Skeletal muscle tissue (tissue), 4 donors: ENCODE measurements around the gene ANXA7. TPM values are rescaled to one million over a fixed set of nuclear protein-coding genes. Genes with fewer than 3 reads are reported as not detected.
"Not testable (repeated sequence)": the region's sequence is repeated elsewhere in the genome, so short reads cannot be mapped to it uniquely, and the experiment has no call there.

Experiments used
- H3K27ac ChIP-seq: one replicate; pipeline ENCODE4 v1.7.0; 2013; ENCODE audit warnings: mild to moderate bottlenecking, low read depth, low read length, inconsistent platforms
- H3K27me3 ChIP-seq, 3 donors: one replicate each; pipeline ENCODE4 v1.7.0; 2013; ENCODE audit warnings: low read length in 3 of 3; ENCODE audit not compliant: control insufficient read depth in 3 of 3, insufficient read depth in 3 of 3
- H3K36me3 ChIP-seq, 3 donors: one replicate each; pipeline ENCODE4 v1.7.0; 2013; ENCODE audit warnings: low read length in 3 of 3; ENCODE audit not compliant: control insufficient read depth in 3 of 3, insufficient read depth in 3 of 3
- H3K4me1 ChIP-seq, 3 donors: one replicate each; pipeline ENCODE4 v1.7.0; 2013; ENCODE audit warnings: low read length in 3 of 3, mild to moderate bottlenecking in 3 of 3; ENCODE audit not compliant: control insufficient read depth in 3 of 3, insufficient read depth in 3 of 3
- H3K4me3 ChIP-seq, 3 donors: one replicate each; pipeline ENCODE4 v1.7.0; 2013; ENCODE audit warnings: low read length in 3 of 3
- H3K9ac ChIP-seq, 3 donors: one replicate each; pipeline ENCODE4 v1.7.0; 2013; ENCODE audit warnings: low read length in 3 of 3, mild to moderate bottlenecking in 3 of 3, moderate library complexity in 2 of 3, low read depth in 1 of 3
- H3K9me3 ChIP-seq, 3 donors: one replicate each; pipeline ENCODE4 v1.7.0; 2013; ENCODE audit warnings: low read length in 3 of 3; ENCODE audit not compliant: control insufficient read depth in 3 of 3
- total RNA-seq: library from RNA; depleted of rRNA; stranded (reverse); fragments of >200 nt; gene quantifications from one replicate; pipeline ENCODE4 v1.2.3, GENCODE V29; 2014
- donor health status: Osteomylitis.

Gene ANXA7
- total RNA-seq, 1 donor from 2014 or later, result 47.0 TPM

GRCh38 chr10:73358331-73359279 lies 55.3 kb downstream of the ANXA7 start, which contains the start of gene CFAP70:
CFAP70 (minus strand) TSS chr10:73358864; CDS start chr10:73354796, 4,068 bp downstream.
- H3K4me3 ChIP-seq, result peak within 1 kb of the TSS; percentile 88 to 92 (median 91)
- no peaks in the 10 kb centered on the region for H3K27me3 ChIP-seq
- H3K9me3 ChIP-seq, result no peaks in the 10 kb centered on the region
- H3K36me3 ChIP-seq, result peaks cover 0 to 3% (median 0%) of the 10 kb centered on the region in 3 donors
- H3K27ac ChIP-seq, result no peak within 1 kb of the TSS
- peaks cover 6 to 13% (median 6%) of the 10 kb centered on the region in 3 donors for H3K4me1 ChIP-seq
- H3K9ac ChIP-seq, result peak within 1 kb of the TSS; percentile 84 to 89 (median 87)

- H3K4me3 ChIP-seq, result peak overlapping the region; percentile 88 to 92 (median 91)
- H3K9me3 ChIP-seq, result no peaks in the 10 kb centered on the region
- H3K27ac ChIP-seq, result no peak overlapping the region
- H3K27me3 ChIP-seq, result no peaks in the 10 kb centered on the region
- H3K4me1 ChIP-seq, result peaks cover 6 to 13% (median 6%) of the 10 kb centered on the region in 3 donors
- H3K9ac ChIP-seq, result peak overlapping the region; percentile 84 to 89 (median 87)
- peaks cover 0 to 3% (median 0%) of the 10 kb centered on the region in 3 donors for H3K36me3 ChIP-seq
Measured at GRCh38 chr10:73357821-73358220, 56.0 kb downstream of the ANXA7 start.

- H3K36me3 ChIP-seq, result peaks cover 0 to 3% (median 0%) of the 10 kb centered on the region in 3 donors
- H3K9me3 ChIP-seq, result no peaks in the 10 kb centered on the region
- no peak overlapping the region for H3K27ac ChIP-seq
- H3K4me1 ChIP-seq, result peaks cover 6 to 13% (median 6%) of the 10 kb centered on the region in 3 donors
- H3K27me3 ChIP-seq, result no peaks in the 10 kb centered on the region
- H3K4me3 ChIP-seq, result no peak overlapping the region
- H3K9ac ChIP-seq, result no peak overlapping the region
Measured at GRCh38 chr10:73357166-73357565, 56.7 kb downstream of the ANXA7 start.

GRCh38 chr10:73344269-73344668 lies 69.6 kb downstream of the ANXA7 start:
- H3K9me3 ChIP-seq, result no peaks in the 10 kb centered on the region
- H3K36me3 ChIP-seq, result peaks cover 0 to 8% (median 0%) of the 10 kb centered on the region in 3 donors
- no peak overlapping the region for H3K27ac ChIP-seq
- no peaks in the 10 kb centered on the region for H3K4me1 ChIP-seq
- H3K27me3 ChIP-seq, result no peaks in the 10 kb centered on the region
- no peak overlapping the region for H3K9ac ChIP-seq
- no peak overlapping the region for H3K4me3 ChIP-seq

- no peaks in the 10 kb centered on the region for H3K27me3 ChIP-seq
- H3K9me3 ChIP-seq, result no peaks in the 10 kb centered on the region
- H3K36me3 ChIP-seq, result peaks cover 0 to 5% (median 0%) of the 10 kb centered on the region in 3 donors
- no peak overlapping the region for H3K4me3 ChIP-seq
- no peaks in the 10 kb centered on the region for H3K4me1 ChIP-seq
- H3K27ac ChIP-seq, result no peak overlapping the region
- H3K9ac ChIP-seq, result no peak overlapping the region
Measured at GRCh38 chr10:73340121-73340520, 73.7 kb downstream of the ANXA7 start.

GRCh38 chr10:73339436-73339835 lies 74.4 kb downstream of the ANXA7 start:
- Histone ChIP-seq H3K36me3 (peaks cover 0 to 5% (median 0%) of the 10 kb centered on the region in 3 donors), H3K9me3 (no peaks in the 10 kb centered on the region), H3K27ac (no peak overlapping the region), H3K4me3 (no peak overlapping the region), H3K9ac (no peak overlapping the region), H3K27me3 (no peaks in the 10 kb centered on the region), H3K4me1 (no peaks in the 10 kb centered on the region)

- Histone ChIP-seq H3K4me3 (no peak overlapping the region), H3K27ac (no peak overlapping the region), H3K9ac (no peak overlapping the region), H3K9me3 (no peaks in the 10 kb centered on the region), H3K36me3 (peaks cover 0 to 5% (median 0%) of the 10 kb centered on the region in 3 donors), H3K27me3 (no peaks in the 10 kb centered on the region), H3K4me1 (no peaks in the 10 kb centered on the region)
Measured at GRCh38 chr10:73338801-73339368, 75.0 kb downstream of the ANXA7 start.

GRCh38 chr10:73333202-73333601 lies 80.7 kb downstream of the ANXA7 start:
- no peak overlapping the region for H3K9ac ChIP-seq
- no peaks in the 10 kb centered on the region for H3K9me3 ChIP-seq
- no peak overlapping the region for H3K4me3 ChIP-seq
- H3K36me3 ChIP-seq, result no peaks in the 10 kb centered on the region
- no peaks in the 10 kb centered on the region for H3K27me3 ChIP-seq
- H3K27ac ChIP-seq, result no peak overlapping the region
- H3K4me1 ChIP-seq, result no peaks in the 10 kb centered on the region

- Histone ChIP-seq H3K4me1 (no peaks in the 10 kb centered on the region), H3K36me3 (no peaks in the 10 kb centered on the region), H3K9ac (no peak overlapping the region)
Measured at GRCh38 chr10:73332379-73332778, 81.5 kb downstream of the ANXA7 start.

GRCh38 chr10:73328523-73328922 lies 85.3 kb downstream of the ANXA7 start:
- H3K4me1 ChIP-seq, H3K36me3 ChIP-seq, H3K4me3 ChIP-seq, H3K27me3 ChIP-seq, H3K9ac ChIP-seq, H3K9me3 ChIP-seq, H3K27ac ChIP-seq: not testable (repeated sequence)

More at GRCh38 chr10:73332379-73332778, 81.5 kb downstream of the ANXA7 start:
- no peak overlapping the region for H3K4me3 ChIP-seq
- no peaks in the 10 kb centered on the region for H3K27me3 ChIP-seq
- no peak overlapping the region for H3K27ac ChIP-seq
- no peaks in the 10 kb centered on the region for H3K9me3 ChIP-seq
